LoVo (cell line): Measurements from ENCODE around the gene SENP2.
"Not testable (repeated sequence)": the region's sequence is repeated elsewhere in the genome, so short reads cannot be mapped to it uniquely, and the experiment has no call there.

Experiments used
- DNase-seq: peaks from one replicate; pipeline ENCODE4 v3.0.0-alpha.2; 2016; ENCODE audit warnings: low spot score

The SENP2 gene

DNA sequence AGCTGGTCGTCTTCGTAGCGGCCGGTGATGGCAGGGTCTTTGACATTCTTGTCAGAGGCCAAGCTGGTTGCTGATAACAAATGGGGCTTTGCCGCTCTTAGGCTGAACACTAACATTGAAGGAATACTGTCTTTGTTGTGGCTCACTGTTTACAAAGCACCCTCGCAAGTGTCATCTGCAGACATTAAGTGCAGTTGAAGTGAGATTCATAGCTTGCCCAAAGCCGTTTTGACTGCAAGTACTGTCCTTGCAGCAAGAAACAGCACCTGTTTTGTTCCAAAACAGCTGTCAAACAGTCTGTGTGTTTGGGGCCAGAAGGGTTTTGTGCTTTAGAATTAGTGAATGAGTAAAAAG lies 568 bp downstream of the SENP2 start:
- no peak for DNase-seq

- no peak for DNase-seq
Measured at GRCh38 chr3:185594073-185594472, 8.0 kb downstream of the SENP2 start.

- no peak for DNase-seq
Measured at GRCh38 chr3:185595526-185595925, 9.4 kb downstream of the SENP2 start.

DNA sequence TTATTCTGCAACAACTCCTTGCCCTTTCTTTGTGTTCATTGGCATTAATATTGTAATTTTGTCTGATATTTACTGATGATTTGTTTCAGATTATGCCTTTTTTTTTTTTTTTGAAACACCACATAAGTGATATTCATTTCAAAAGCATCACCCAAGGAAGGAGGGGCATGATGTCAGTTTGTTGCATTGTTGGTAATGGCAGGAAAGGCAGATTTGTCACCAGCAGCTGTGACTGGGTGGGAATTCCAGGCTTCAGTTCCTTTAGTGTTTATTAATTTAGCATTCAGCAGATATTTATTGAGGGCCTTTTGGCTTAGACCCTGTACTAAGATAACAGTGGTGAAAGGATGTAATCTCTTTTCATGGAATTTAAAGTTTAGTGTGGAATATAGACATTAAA lies 19.5 kb downstream of the SENP2 start:
- DNase-seq, result no peak

- no peak for DNase-seq
Measured at GRCh38 chr3:185606196-185606595, 20.1 kb downstream of the SENP2 start.

- no peak for DNase-seq
Measured at GRCh38 chr3:185613016-185613415, 26.9 kb downstream of the SENP2 start.

DNA sequence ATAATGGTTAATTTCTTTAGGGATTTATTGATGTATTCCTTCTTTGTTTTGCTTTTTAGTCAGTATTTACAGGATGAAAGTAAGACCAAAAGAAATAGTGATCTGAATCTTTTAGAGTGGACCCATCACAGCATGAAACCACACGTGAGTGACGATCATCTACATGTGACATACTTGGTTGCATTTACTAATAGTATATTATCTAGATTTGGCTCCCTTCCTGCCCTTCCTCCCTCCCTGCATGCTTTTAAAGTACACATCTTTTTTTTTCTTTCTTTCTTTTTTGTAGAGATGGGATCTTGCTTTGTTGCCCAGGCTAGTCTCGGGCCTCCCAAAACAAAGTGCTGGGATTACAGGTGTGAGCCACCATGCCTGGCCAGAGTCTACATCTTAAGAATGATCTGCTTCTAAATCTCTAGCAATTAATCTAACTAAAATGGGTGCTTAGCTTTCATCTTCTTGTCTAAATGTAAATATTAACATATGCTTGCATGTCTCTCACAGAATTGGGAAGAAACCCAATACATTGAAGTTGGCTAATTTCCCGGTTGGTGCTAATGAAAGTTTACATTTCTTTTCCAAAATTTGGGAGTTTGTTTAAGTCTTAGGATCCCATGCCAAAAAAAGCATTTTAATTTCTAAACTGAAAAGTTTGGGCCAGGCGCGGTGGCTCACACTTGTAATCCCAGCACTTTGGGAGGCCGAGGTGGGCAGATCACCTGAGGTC lies 38.0 kb downstream of the SENP2 start:
- DNase-seq, result no peak

DNA sequence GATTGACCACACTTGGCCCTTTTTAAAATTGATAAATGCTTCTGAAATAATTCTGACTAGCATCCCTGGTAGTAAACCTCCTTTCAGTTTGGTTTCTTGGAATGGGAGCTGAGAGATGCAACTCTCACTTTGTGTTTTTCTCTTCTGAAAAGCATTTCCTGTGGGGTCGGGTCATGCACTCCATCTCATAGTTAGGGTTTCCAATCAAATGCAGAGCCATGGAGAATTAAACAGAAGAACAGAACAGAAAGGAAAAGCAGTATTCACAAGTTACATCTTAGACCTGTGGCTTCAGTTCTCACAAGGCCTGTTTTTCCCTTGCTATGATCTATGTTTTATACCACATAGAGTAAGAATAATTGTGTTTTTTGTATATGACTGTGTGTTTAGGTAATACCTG lies 39.7 kb downstream of the SENP2 start:
- DNase-seq, result no peak

DNA sequence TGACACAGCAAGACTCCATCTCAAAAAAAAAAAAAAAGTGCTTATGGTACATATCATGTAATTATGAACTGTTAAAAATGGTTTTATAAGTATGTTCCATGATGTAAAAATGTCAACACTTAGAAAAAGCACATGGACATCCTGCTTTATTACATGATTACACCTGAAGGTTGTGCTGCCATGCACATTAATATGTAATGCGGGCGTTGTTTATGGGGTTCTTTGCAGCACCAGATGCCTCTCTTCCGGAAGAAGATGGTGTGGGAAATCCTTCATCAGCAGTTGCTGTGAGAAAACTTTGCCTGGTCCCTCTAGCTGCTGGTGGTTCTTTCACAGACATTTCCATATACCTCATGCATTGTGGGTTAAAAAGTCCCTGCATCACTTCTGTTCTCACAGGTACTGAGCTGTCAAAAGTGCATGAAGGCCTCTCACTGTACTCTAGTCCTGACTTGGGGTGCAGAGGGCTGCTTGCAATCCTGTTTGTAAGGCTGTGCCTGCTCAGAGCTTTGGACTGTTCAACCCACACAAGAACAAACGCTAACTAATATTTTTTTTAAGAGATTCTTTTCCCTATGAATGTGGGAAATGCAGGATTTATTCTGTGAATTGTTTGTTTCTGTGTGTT lies 43.6 kb downstream of the SENP2 start:
- no peak for DNase-seq

DNA sequence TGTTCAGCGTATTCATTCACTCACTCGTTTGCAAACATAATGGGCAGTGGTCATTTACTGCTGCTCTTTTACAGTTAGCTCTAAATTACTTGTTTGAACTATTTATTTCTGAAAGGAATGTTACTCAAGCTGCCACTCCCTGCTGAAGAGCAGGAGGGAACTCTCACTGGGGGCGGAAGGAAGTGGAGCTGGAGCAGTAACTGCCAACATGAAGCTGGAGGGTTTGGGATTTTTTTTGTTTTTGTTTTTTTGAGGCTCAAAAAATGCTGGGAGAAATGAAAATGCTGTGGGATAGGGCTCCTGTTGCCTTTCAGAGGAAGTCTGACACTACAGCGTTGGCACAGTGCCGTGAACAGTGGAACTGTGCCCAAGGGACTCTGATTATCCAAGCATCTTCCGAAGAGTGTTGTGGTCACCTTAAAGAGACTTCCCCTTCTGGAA lies 44.1 kb downstream of the SENP2 start:
- DNase-seq, result peak; percentile 60

DNA sequence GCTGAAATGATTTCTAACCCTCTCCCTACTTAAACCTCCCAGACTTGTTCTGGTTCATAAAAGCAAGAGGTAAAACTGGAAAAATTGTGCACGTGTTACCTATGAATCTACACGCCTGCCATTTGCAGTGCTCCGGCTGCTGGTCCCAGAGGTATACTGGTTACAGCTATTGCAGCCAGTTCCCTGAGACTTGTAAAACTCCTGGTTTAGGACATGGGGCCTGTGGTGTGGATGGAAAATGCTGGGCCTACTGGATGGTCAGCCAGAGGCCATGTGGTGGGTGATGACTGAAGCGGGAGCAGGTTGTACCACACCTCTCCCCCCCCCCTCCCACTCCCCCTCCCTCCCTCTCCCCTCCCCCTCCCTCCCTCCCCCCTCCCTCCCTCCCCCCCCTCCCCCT lies 45.0 kb downstream of the SENP2 start:
- no peak for DNase-seq

GRCh38 chr3:185631508-185632206 lies 45.6 kb downstream of the SENP2 start:
- DNase-seq, result no peak

GRCh38 chr3:185632996-185633395 lies 46.9 kb downstream of the SENP2 start:
- no peak for DNase-seq

DNA sequence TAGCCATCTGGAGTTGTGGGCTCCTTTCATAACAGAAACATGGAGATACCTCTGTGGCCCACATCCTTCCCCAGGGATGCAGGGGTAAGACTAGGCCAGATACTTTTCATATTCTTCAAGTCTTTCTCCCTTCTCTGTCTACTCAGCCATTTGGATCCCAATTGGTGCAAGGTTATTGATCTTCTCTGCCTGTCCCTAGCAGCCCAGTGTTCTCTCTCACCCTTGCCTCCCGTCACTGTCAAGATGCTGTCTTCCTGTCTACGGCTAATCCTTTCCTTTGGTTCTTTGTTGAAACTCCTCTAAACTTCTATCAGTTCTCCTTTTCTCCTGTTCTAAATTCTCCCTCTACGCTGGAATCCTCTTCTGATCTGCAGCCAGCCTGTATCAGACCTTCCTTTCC lies 51.3 kb downstream of the SENP2 start:
- no peak for DNase-seq

DNA sequence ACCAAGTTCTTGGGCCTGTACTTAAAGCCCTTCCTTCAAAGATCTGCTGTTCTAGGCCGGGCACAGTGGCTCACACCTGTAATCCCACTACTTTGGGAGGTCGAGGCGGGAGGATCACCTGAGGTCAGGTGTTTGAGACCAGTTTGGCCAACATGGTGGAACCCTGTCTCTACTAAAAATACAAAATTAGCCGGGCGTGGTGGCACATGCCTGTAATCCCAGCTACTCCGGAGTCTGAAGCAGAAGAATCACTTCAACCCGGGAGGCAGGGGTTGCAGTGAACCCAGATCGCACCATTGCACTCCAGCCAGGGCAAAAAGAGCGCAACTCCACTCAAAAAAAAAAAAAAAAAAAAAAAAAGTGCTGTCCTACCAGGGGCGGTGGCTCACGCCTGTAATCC lies 52.6 kb downstream of the SENP2 start:
- DNase-seq, result not testable (repeated sequence)

DNA sequence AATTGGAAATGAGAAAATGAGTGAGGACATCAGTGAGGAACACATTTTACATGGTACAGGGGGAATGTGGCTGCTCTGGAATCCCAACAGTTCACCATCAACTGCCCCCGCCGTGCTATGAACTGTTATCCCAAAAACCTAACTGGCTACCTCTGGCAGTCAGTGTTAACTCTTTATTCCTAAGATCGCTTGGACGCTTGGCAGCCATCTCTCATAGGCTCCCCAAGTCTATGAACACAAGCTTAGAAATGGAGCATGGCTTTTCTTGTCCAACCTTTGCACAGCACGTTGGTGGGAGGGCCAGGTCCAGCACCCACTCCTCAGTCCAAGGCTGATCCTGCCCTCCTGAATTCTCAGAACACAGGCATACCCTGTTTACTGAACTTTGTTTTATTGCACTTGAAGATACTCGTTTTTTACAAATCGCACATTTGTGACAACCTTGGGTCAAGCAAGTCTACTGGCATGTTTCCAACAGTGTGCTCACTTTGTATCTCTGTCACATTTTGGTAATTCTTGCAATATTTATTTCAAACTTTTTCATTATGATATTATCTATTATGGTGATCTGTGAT lies 53.6 kb downstream of the SENP2 start:
- no peak for DNase-seq

- no peak for DNase-seq
Measured at GRCh38 chr3:185640308-185640707, 54.2 kb downstream of the SENP2 start.

- DNase-seq, result not testable (repeated sequence)
Measured at GRCh38 chr3:185645191-185645590, 59.1 kb downstream of the SENP2 start.

DNA sequence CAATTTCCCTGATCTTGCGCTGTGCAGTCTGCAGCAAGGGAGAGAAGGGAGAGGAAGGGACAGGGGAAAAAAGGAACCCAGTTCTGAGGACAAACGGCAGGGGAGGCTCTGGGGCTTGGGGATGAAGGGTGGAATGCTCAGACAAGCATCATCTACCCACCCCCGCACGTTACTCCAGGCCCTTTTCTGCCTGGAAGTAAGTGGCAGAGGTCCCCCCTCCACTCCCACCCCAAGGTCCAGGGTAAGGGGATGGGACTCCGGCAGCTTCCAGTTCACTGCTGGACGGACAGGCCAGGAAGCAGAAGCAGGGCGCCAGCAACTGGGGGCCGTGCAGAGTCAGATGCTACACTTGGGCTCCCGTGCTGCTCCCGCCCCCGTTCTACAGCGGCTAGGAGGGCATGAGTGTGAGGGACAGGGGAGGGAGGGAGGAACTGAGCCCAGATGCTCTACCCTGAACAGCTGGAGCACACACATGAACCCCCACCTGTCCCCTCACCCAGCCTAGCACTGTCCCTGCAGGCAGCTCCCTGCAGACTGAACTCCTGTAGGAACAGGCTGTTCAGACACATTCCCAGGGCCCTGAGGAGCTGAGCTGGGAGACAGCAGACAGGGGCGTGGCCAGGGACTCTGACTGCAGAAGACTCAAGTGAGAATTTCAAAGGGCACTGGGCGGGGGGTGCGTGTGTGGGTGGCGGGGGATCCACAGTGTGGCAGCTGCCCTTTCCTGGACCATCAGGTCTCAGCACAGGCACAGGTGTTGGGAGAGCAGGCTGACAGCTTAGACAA lies 59.7 kb downstream of the SENP2 start:
- DNase-seq, result no peak

- no peak for DNase-seq
Measured at GRCh38 chr3:185646382-185647133, 60.5 kb downstream of the SENP2 start.

DNA sequence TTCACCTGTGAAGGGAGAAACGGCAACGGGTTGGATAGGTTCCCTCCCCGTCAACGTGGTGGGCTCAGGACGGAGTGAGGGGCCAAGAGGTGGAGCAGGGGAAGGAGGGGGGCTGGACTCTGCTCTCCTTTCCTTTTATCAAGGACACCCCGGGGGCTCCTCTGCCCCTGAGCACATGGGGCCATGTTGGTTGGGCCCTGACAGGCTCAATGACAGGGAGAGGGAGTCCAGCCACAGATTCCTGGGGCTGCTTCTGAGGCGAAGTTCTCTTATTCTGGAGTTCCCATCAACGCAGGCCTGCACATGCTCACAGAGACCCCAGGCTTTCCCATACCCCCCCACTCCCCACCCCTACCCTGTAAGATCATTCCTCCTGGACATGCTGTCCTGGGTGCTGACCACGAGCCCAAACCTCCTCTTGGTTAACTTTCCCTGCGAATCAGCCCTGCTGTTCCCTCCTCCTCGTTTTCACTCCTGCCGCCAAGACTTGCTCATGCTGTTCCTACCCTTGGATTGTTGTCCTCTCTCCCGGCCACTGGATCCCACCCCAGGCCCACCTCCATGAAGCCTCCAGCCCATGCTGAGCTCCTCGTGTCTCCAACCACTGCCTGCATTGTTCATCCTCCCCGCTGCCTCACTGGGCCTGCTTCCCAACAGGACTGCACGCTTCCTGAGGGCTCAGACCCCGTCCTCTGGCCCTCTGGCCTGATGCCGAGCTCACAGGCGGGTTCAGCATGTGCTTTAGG lies 61.2 kb downstream of the SENP2 start:
- DNase-seq, result no peak
